Mucosa of descending colon (tissue), 3 donors: Measurements from ENCODE around the gene PHC2. TPM values are rescaled to one million over a fixed set of nuclear protein-coding genes. Genes with fewer than 3 reads are reported as not detected.

Source experiments
- ATAC-seq: fragments of 200-7000 bp; cut with Tn5 transposase; one replicate; pipeline ENCODE4 v1.9.1; 2020; ENCODE audit warnings: mild to moderate bottlenecking, moderate library complexity
- DNase-seq, 3 donors: peaks; one replicate each; pipeline ENCODE4 v3.0.0-alpha.2; 2020
- H3K36me3 ChIP-seq: fragments of 200-600 bp; one replicate; pipeline ENCODE4 v1.8.0; 2021; ENCODE audit warnings: low read depth, mild to moderate bottlenecking
- H3K4me1 ChIP-seq: fragments of 200-600 bp; one replicate; pipeline ENCODE4 v1.8.0; 2021; ENCODE audit warnings: low read depth, mild to moderate bottlenecking
- H3K4me3 ChIP-seq: fragments of 200-600 bp; one replicate; pipeline ENCODE4 v1.8.0; 2021; ENCODE audit warnings: mild to moderate bottlenecking
- H3K9me3 ChIP-seq: fragments of 200-600 bp; one replicate; pipeline ENCODE4 v1.8.0; 2021; ENCODE audit warnings: mild to moderate bottlenecking
- intact Hi-C, 2 donors: fragments of 100-400 bp; cut with DNase I in 1 of 2; cut with micrococcal nuclease in 1 of 2; formaldehyde crosslinking; loops; one replicate each; pipeline versions ENCODE4 v1.11.0 to v1.11.1; 2022; cut with DNase I, micrococcal nuclease
- total RNA-seq, 3 donors: library from RNA; stranded (reverse); fragmentation: NEBNext Ultra II Directional in 2 of 3; extraction: Animal tissue kit (Norgen Biotek cat#: 25700) in 2 of 3; gene quantifications; one replicate each; pipeline versions ENCODE4 v1.2.1 to v1.2.4, GENCODE V29; 2021 to 2023
- TF ChIP-seq, protein P1 (sequence below): fragments of 200-600 bp; IDR thresholded peaks from one replicate; pipeline ENCODE4 v1.8.0; 2022; ENCODE audit warnings: antibody characterized with exemption, mild to moderate bottlenecking
- donor health status: DM: no; HTN: no; CAD: no; lungs with moderate emphysema.
- donor health status: DM: no; HTN: no; CAD: no.
- donor health status: DM: no; HTN: yes; CAD: no.

The PHC2 gene
- total RNA-seq, 3 donors from 2014 or later = 49.5 to 99.0 (median 60.5) TPM

- Histone ChIP-seq H3K36me3 (peaks cover 31% of the 10 kb centered on the region), H3K4me1 (no peaks in the 10 kb centered on the region), H3K4me3 (no peak overlapping the region), H3K9me3 (no peaks in the 10 kb centered on the region)
- ATAC-seq (peak; percentile 36), DNase-seq (peak in 1 of 3 donors; percentile 57)
- TF ChIP-seq, protein P1, sequence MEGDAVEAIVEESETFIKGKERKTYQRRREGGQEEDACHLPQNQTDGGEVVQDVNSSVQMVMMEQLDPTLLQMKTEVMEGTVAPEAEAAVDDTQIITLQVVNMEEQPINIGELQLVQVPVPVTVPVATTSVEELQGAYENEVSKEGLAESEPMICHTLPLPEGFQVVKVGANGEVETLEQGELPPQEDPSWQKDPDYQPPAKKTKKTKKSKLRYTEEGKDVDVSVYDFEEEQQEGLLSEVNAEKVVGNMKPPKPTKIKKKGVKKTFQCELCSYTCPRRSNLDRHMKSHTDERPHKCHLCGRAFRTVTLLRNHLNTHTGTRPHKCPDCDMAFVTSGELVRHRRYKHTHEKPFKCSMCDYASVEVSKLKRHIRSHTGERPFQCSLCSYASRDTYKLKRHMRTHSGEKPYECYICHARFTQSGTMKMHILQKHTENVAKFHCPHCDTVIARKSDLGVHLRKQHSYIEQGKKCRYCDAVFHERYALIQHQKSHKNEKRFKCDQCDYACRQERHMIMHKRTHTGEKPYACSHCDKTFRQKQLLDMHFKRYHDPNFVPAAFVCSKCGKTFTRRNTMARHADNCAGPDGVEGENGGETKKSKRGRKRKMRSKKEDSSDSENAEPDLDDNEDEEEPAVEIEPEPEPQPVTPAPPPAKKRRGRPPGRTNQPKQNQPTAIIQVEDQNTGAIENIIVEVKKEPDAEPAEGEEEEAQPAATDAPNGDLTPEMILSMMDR = no peak
- intact Hi-C loops = no loop called here
Measured at GRCh38 chr1:33327587-33328325, 103.1 kb downstream of the PHC2 start.

DNA sequence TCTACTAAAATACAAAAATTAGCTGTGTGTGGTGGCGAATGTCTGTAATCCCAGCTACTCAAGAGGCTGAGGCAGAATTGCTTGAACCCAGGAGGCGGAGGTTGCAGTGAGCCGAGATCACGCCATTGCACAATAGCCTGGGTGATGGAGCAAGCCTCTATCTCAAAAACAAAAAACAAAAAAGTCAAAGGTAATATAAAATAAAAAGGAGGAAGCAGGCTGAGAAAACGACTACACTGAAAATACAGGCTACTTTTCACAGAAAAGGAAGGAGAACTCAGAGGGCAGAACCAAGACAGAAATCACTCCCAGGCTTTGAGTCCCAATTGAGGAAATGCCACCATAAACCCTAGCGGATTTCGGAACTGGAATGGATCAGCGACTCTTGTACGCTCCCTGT is 104.1 kb downstream of the PHC2 start:
- intact Hi-C loops = no loop called here
- TF ChIP-seq, protein P1 = no peak
- no peak for ATAC-seq
- DNase-seq = no peak
- H3K4me1 ChIP-seq = no peaks in the 10 kb centered on the region
- H3K4me3 ChIP-seq = no peak overlapping the region
- no peaks in the 10 kb centered on the region for H3K9me3 ChIP-seq
- H3K36me3 ChIP-seq = peaks cover 28% of the 10 kb centered on the region

- no peaks in the 10 kb centered on the region for H3K9me3 ChIP-seq
- H3K36me3 ChIP-seq = peaks cover 19% of the 10 kb centered on the region
- intact Hi-C loops = no loop called here
- no peak overlapping the region for H3K4me3 ChIP-seq
- ATAC-seq = no peak
- no peaks in the 10 kb centered on the region for H3K4me1 ChIP-seq
- TF ChIP-seq, protein P1 = no peak
- DNase-seq = no peak
Measured at GRCh38 chr1:33324677-33325575, 106.0 kb downstream of the PHC2 start.

- TF ChIP-seq, protein P1 = no peak
- H3K36me3 ChIP-seq = peaks cover 15% of the 10 kb centered on the region
- intact Hi-C loops = no loop called here
- no peaks in the 10 kb centered on the region for H3K4me1 ChIP-seq
- H3K9me3 ChIP-seq = no peaks in the 10 kb centered on the region
- ATAC-seq (no peak), DNase-seq (no peak)
- no peak overlapping the region for H3K4me3 ChIP-seq
Measured at GRCh38 chr1:33323663-33324477, 107.0 kb downstream of the PHC2 start.

DNA sequence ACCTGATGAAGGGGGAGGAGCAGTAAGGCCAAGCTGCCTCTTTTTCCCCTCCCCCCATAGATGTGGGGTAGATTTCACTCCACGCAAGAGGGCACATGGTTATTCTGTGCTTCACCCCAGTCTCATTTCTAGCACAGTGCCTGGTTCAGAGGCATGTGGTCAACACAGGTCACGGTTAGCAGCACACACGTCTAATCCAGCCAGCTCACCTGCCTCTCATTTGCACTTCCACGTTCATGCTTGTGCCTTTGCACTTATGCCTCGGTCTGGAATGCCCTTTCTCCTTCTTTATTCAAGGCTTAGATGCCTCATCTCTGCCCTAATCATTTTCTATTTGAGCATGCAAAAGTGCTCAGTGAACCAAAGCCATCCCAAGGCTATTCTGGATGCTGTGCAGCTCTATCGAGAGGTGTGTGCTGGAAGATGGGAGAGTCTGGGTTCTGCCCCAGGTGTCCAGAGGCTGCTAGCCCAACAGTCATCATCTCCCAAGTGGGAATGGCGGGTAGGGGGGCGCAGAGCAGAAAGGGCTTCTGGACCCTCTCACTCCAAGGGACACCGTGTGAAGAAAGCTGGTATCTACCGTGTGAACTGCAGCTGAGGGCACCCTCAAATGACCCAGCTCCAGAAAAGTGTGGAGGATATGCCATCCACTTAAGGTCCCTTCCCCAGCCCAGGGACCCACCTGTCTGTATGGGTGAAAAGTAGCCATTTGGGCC is 107.9 kb downstream of the PHC2 start:
- Histone ChIP-seq H3K4me1 (no peaks in the 10 kb centered on the region), H3K36me3 (peaks cover 11% of the 10 kb centered on the region), H3K4me3 (no peak overlapping the region), H3K9me3 (no peaks in the 10 kb centered on the region)
- ATAC-seq (no peak), DNase-seq (no peak)
- TF ChIP-seq, protein P1 = no peak
- intact Hi-C loops = no loop called here
